Calu3 (cell line): Measurements from ENCODE around the gene EFCAB5. TPM values are rescaled to one million over a fixed set of nuclear protein-coding genes. Genes with fewer than 3 reads are reported as not detected.
"Not testable (repeated sequence)": the region's sequence is repeated elsewhere in the genome, so short reads cannot be mapped to it uniquely, and the experiment has no call there.

Experiments
- BruUV-seq: library from RNA; stranded (reverse); fragments of 400-500 nt; replicated peaks from 2 replicates; lab custom pipeline; 2021; lab: Mats Ljungman, UMichigan
- CTCF ChIA-PET: fragments of 300-600 bp; sonication (Branson Sonifier 250); formaldehyde crosslinking; loops from one replicate; lab custom pipeline; 2022; ENCODE audit warnings: antibody characterized with exemption; lab: Charles Lee
- DNase-seq: peaks from one replicate; pipeline ENCODE4 v3.0.0; 2022
- H3K27ac Mint-ChIP-seq: one replicate; pipeline ENCODE4 v1.8.0; 2022; ENCODE audit warnings: mixed read lengths; ENCODE audit not compliant: unreplicated experiment
- H3K27me3 Mint-ChIP-seq: one replicate; pipeline ENCODE4 v1.8.0; 2022; ENCODE audit warnings: mixed read lengths; ENCODE audit not compliant: unreplicated experiment
- H3K36me3 Mint-ChIP-seq: one replicate; pipeline ENCODE4 v1.8.0; 2022; ENCODE audit warnings: mild to moderate bottlenecking, moderate library complexity, mixed read lengths; ENCODE audit not compliant: insufficient read depth, unreplicated experiment
- H3K4me1 Mint-ChIP-seq: one replicate; pipeline ENCODE4 v1.8.0; 2022; ENCODE audit warnings: mild to moderate bottlenecking, low read depth, mixed read lengths; ENCODE audit not compliant: unreplicated experiment
- H3K4me3 Mint-ChIP-seq: one replicate; pipeline ENCODE4 v1.8.0; 2022; ENCODE audit warnings: mild to moderate bottlenecking, low read depth, moderate library complexity, mixed read lengths; ENCODE audit not compliant: unreplicated experiment
- H3K9me3 Mint-ChIP-seq: one replicate; pipeline ENCODE4 v1.8.0; 2022; ENCODE audit warnings: low read depth, mixed read lengths; ENCODE audit not compliant: unreplicated experiment
- intact Hi-C: fragments of 100-400 bp; cut with micrococcal nuclease; formaldehyde crosslinking; loops from one replicate; pipeline ENCODE4 v1.10.0; 2022; ENCODE audit not compliant: unreplicated experiment
- total RNA-seq: library from RNA; stranded (reverse); gene quantifications from 2 replicates; pipeline ENCODE4 v1.2.3, GENCODE V29; 2022
- TF ChIP-seq, protein P1 (sequence below): fragments of 200-600 bp; IDR thresholded peaks from one replicate; pipeline ENCODE4 v1.8.0; 2022; ENCODE audit warnings: antibody characterized with exemption; ENCODE audit not compliant: unreplicated experiment

EFCAB5 gene
- total RNA-seq, 1 experiment from 2014 or later, result 0.50 TPM

DNA sequence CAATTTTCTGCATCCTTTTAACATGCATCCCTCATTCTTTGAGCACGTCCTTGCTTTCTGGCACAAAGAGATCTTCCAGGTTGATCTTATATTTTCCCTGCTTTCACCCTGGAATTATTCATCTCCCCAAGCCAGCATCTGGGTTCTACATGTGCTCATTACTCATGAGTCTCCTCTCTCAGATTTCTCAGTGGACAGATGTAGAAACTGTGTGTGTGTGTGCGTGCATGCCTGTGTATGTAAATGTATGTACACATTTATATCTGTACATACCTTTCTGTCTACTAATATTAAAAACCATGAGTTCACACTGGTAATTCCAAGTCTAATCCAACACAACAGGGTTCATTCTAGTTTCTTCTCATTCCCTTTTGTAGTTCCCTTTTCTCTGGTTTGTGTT, 133.3 kb downstream of the EFCAB5 start:
- CTCF ChIA-PET, result no interaction called here
- TF ChIP-seq, protein P1, sequence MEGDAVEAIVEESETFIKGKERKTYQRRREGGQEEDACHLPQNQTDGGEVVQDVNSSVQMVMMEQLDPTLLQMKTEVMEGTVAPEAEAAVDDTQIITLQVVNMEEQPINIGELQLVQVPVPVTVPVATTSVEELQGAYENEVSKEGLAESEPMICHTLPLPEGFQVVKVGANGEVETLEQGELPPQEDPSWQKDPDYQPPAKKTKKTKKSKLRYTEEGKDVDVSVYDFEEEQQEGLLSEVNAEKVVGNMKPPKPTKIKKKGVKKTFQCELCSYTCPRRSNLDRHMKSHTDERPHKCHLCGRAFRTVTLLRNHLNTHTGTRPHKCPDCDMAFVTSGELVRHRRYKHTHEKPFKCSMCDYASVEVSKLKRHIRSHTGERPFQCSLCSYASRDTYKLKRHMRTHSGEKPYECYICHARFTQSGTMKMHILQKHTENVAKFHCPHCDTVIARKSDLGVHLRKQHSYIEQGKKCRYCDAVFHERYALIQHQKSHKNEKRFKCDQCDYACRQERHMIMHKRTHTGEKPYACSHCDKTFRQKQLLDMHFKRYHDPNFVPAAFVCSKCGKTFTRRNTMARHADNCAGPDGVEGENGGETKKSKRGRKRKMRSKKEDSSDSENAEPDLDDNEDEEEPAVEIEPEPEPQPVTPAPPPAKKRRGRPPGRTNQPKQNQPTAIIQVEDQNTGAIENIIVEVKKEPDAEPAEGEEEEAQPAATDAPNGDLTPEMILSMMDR, result no peak
- Mint-ChIP-seq H3K27me3 (peaks cover 64% of the 10 kb centered on the region), H3K27ac (no peak overlapping the region), H3K9me3 (no peaks in the 10 kb centered on the region), H3K4me3 (no peak overlapping the region), H3K4me1 (no peaks in the 10 kb centered on the region), H3K36me3 (no peaks in the 10 kb centered on the region)
- intact Hi-C loops, result no loop called here
- BruUV-seq, result no TSS peak
- DNase-seq, result no peak

DNA sequence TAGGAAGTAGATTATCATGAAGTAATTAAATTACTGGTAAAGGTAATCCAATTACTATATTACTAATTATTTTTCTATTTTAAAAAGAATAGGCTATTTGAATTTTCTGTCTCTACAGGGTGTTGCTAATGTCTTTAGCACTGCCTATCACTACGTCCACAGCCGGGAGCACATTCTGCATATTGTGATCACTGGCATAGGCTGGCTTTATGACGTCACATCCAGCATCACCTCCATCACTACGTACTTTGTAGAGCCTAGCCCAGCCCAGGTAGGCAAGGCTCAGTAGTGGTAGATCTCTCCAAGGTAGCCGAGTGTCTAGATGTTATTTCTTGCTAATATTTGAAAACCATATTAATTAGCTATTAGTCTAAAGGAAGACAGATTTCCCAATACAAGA, 141.3 kb downstream of the EFCAB5 start:
- intact Hi-C loops, result no loop called here
- Mint-ChIP-seq H3K27ac (no peak overlapping the region), H3K4me1 (no peaks in the 10 kb centered on the region), H3K9me3 (no peaks in the 10 kb centered on the region), H3K36me3 (no peaks in the 10 kb centered on the region), H3K27me3 (peaks cover 77% of the 10 kb centered on the region), H3K4me3 (no peak overlapping the region)
- CTCF ChIA-PET, result interaction anchor here (1.2 kb wide), 1 partner anchor 10 kb away, joined by 3 read pairs; no protein-coding TSS in a partner anchor
- BruUV-seq, result no TSS peak
- DNase-seq, result no peak
- TF ChIP-seq, protein P1, result no peak

DNA sequence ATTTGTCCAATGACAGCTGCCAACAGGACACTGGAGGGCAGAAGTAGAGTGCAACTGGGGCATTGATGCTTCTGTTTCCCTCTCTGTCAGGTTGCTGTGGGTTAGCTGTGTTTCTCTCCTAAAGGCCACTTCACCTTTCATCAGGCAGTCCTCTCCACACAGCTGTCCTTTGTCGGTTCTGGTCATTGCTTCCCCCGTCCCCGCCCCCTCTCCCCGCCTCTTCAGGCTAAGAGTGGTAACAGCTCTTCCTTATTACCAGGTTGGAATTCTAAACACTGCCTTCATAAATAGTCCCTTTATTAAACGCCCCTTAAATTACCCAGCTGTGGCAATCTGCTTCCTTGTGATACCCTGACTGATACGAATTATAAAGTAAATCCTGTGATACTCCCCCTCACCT, 143.4 kb downstream of the EFCAB5 start:
- intact Hi-C loops, result no loop called here
- BruUV-seq, result no TSS peak
- Mint-ChIP-seq H3K36me3 (no peaks in the 10 kb centered on the region), H3K27ac (no peak overlapping the region), H3K9me3 (no peaks in the 10 kb centered on the region), H3K4me3 (no peak overlapping the region), H3K4me1 (no peaks in the 10 kb centered on the region), H3K27me3 (peaks cover 63% of the 10 kb centered on the region)
- TF ChIP-seq, protein P1, result no peak
- CTCF ChIA-PET, result interaction anchor here (1.9 kb wide), 1 partner anchor 9 kb away, joined by 8 read pairs; no protein-coding TSS in a partner anchor
- no peak for DNase-seq

DNA sequence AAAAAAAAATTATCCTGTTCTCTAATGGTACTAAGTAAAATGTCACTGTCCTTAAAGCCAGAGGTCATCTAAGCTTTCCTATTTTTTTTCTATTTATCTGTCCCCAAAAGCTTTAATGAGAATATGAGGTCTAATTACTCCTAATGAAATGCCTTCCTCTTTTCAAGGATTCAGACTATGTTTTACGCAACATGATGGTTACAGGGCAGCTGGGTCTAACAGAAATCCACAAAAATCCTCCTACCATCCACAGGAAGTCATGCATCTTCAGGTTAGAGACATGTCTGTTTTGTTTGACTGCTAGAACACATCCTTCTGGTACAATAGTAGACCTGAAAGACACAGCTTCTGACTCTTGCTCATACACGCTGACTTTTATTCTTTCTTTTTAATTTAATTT, 145.5 kb downstream of the EFCAB5 start:
- Mint-ChIP-seq H3K4me3 (no peak overlapping the region), H3K27me3 (peaks cover 69% of the 10 kb centered on the region), H3K9me3 (no peaks in the 10 kb centered on the region), H3K27ac (no peak overlapping the region), H3K36me3 (no peaks in the 10 kb centered on the region), H3K4me1 (no peaks in the 10 kb centered on the region)
- BruUV-seq, result no TSS peak
- CTCF ChIA-PET, result no interaction called here
- intact Hi-C loops, result no loop called here
- TF ChIP-seq, protein P1, result no peak
- no peak for DNase-seq

DNA sequence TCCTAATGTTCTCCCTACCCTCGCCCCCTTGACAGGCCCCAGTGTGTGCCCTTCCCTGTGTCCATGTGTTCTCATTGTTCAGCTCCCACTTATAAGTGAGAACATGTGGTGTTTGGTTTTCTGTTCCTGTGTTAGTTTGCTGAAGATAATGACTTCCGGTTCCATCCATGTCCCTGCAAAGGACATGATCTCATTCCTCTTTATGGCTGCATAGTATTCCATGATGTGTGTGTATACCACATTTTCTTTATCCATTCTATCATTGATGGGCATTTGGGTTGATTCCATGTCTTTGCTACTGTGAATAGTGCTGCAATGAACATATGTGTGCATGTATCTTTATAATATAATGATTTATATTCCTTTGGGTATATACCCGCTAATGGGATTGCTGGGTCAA, 146.0 kb downstream of the EFCAB5 start:
- H3K27me3 Mint-ChIP-seq, result peaks cover 74% of the 10 kb centered on the region
- H3K9me3 Mint-ChIP-seq, DNase-seq, H3K36me3 Mint-ChIP-seq, H3K27ac Mint-ChIP-seq, BruUV-seq, intact Hi-C loops, H3K4me3 Mint-ChIP-seq, H3K4me1 Mint-ChIP-seq, CTCF ChIA-PET: not testable (repeated sequence)
